Measurements from ENCODE around the gene TUBB2B. TPM values are rescaled to one million over a fixed set of nuclear protein-coding genes. Genes with fewer than 3 reads are reported as not detected.

The TUBB2B gene
- total and polyA plus RNA-seq, 2 experiments from 2014 or later: 355 to 794 TPM

GRCh38 chr6:3244003-3244831 lies 16.8 kb upstream of the TUBB2B start:
- Histone ChIP-seq H3F3A (replicated peaks; ENCODE audit: low read depth) (0 out of 2 replicates have a peak, but pooled peaks cover 9% of the 10 kb centered on the region), H4K20me1 (replicated peaks; ENCODE audit: insufficient read depth) (no peaks in the 10 kb centered on the region), H3K4me3 (no peak overlapping the region), H3K79me2 (replicated peaks; ENCODE audit: insufficient read depth) (no peaks in the 10 kb centered on the region), H3K36me3 (ENCODE audit: insufficient read depth) (no peaks in the 10 kb centered on the region), H3K4me2 (no peak overlapping the region), H3K27me3 (ENCODE audit: insufficient read depth) (no peaks in the 10 kb centered on the region), H2AFZ (no peak overlapping the region), H3K4me1 (ENCODE audit: insufficient read depth) (peaks cover 9% of the 10 kb centered on the region; the same call in 1 of the 2 replicates), H3K9me2 (ENCODE audit: insufficient read depth) (no peaks in the 10 kb centered on the region), H3K27ac (ENCODE audit: low read depth) (peak overlapping the region; percentile 39; the same call in 1 of the 2 replicates)
- Mint-ChIP-seq H3K9me3 (no peaks in the 10 kb centered on the region; the same call in 2 of the 3 replicates), H3K4me1 (peaks cover 10% of the 10 kb centered on the region), H3K27me3 (ENCODE audit: insufficient read depth, low read depth, poor library complexity) (peaks cover 4% of the 10 kb centered on the region), H3K4me3 (no peak overlapping the region), H3K27ac (no peak overlapping the region), H3K36me3 (ENCODE audit: low read depth) (no peaks in the 10 kb centered on the region)
- DNase-seq (ENCODE audit: low spot score) (no peak), ATAC-seq (no peak)
- TF ChIP-seq REST (IDR thresholded peaks at IDR 0.05; ENCODE audit: unreplicated experiment) (no peak), EZH2 (IDR thresholded peaks at IDR 0.05; ENCODE audit: low read depth, unreplicated experiment) (no peak), ZNF462 (CRISPR knock-in tag; IDR thresholded peaks at IDR 0.05) (no peak), EZH2phosphoT487 (IDR thresholded peaks at IDR 0.05; ENCODE audit: unreplicated experiment) (no peak), POLR2AphosphoS5 (IDR thresholded peaks at IDR 0.05; ENCODE audit: low read depth) (no peak), CREB1 (CRISPR knock-in tag; IDR thresholded peaks at IDR 0.05; ENCODE audit: low read depth) (no peak)
